Smooth muscle cell of the brain vasculature (primary cell): ENCODE measurements around the gene SKIDA1.

Experiments
- DNase-seq: peaks from one replicate; pipeline ENCODE4 v3.0.0-alpha.2; 2012; ENCODE audit warnings: low read depth, low spot score

Gene SKIDA1

GRCh38 chr10:21529032-21529910, 3.8 kb upstream of the SKIDA1 start:
- DNase-seq, result no peak

- no peak for DNase-seq
Observed at GRCh38 chr10:21528236-21529031, 3.0 kb upstream of the SKIDA1 start.

GRCh38 chr10:21527598-21528235, 2.2 kb upstream of the SKIDA1 start:
- no peak for DNase-seq

- DNase-seq, result no peak
Observed at GRCh38 chr10:21526860-21527597, 1.5 kb upstream of the SKIDA1 start.

GRCh38 chr10:21526188-21526859, 842 bp upstream of the SKIDA1 start:
- DNase-seq, result peak; percentile 79

DNA sequence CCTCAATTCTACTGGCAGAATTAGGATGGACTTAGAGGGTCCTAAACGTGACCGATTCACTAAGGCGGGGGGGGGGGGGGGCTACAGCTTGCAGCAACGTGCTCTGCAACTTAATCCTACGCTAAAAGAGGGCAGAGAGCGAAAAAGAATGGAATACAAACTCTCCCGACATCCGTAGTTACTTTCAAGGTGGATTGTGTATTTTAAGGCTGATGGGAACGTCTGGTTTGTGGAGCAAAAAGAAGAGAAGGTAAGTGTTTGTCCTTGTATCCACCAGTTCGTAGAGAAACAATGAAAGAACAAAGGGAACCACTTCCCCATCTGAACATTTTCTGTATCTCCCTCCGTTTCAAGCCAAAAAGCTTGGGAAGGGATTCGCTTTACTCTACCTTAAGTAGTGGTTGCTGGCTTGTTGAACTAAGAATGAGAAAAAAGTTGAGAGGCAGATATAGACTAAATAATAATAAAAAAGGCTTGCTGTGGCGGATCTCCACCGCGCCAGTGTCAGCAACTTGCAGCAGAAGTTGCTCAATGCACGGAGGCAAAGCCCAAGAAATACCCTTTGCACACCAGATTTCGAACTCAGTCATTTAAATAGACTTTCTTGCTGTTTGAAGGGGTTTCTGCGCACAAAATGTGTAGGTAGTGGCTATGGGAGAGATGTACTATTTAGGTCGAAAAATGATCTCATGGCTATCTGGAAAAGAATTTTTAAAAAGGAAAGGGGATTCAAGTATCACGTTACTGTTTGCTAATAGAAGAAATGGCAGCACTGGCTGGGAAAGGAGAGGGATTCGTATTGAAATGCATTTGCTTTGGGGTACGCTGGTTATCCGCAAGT, 736 bp downstream of the SKIDA1 start:
- no peak for DNase-seq

- no peak for DNase-seq
Observed at GRCh38 chr10:21524131-21524525, 1.4 kb downstream of the SKIDA1 start.

- DNase-seq, result no peak
Observed at GRCh38 chr10:21523557-21524008, 1.9 kb downstream of the SKIDA1 start.

DNA sequence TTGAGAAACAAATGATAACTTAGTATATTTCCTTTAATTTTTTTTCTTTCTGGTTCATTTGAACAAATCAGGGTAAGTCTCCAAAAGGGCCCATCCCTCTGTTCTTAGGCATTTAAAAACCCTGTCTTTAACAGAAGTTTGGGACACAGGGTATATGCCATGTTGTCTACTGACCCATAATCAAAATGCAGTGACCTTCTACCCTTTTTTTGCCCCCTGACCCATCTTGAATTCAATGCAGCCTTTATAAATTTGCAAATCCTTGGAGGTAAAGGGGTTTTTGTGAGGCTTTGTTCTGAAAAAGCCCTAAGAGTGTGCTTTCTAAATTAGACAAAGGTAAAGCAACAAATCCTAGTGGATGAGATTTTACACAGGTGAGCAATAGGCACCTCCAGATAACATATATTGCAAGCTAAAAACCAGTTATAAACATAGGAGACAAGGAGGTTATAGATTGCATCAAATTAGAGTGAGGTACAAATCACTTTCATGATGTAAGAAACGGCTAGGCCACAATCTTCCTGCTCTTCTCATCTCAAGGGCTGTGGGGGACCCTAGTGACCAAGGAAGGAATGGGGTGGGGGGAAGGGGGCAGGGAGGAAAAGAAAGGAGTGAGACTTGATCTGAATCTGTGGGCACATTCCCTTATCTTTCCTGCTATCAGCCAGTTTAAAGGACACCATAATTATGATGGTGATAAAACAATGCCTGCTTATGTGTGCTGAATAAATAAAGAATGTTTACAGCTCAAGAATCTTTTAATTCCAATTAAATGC, 2.7 kb downstream of the SKIDA1 start:
- no peak for DNase-seq

- DNase-seq, result no peak
Observed at GRCh38 chr10:21521751-21522533, 3.5 kb downstream of the SKIDA1 start.

DNA sequence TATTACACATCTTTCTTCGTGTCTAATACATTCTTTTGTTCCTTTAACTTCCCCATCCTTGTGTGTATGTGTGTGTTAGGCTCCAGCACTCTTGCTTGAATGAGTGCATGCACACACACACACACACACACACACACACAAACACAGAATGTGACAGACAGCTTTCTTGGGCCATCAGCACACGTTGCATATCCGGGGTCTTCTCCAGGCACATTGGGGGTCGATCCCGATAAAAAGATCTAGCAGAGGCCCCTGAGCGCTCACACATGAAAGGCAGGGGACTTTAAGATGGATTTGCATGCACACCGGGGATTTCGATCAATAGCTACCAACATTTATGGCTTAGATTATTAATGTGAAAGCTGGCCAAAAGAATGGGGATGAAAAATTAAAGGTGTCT, 4.5 kb downstream of the SKIDA1 start:
- DNase-seq, result no peak

DNA sequence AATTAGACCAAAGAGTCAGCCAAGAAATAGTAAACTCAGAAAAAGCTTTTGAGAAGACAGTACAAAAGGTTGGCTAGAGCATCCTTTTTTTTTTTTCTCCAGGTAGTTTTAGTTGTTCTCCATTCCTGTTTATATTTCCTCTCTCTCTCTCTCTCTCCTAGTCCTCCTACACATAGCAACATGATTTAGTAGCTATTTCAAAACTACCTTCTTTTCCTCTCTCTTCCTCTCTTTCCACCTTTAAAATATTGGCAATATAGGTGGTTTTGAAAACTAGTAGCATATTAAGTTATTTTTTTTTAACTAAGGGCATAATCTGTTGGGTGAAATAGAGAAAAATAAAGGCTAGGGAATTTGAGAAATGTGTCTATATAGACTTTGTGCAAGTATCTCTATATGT, 5.0 kb downstream of the SKIDA1 start:
- DNase-seq, result no peak

- no peak for DNase-seq
Observed at GRCh38 chr10:21519941-21520436, 5.5 kb downstream of the SKIDA1 start.

- no peak for DNase-seq
Observed at GRCh38 chr10:21519397-21519933, 6.0 kb downstream of the SKIDA1 start.

DNA sequence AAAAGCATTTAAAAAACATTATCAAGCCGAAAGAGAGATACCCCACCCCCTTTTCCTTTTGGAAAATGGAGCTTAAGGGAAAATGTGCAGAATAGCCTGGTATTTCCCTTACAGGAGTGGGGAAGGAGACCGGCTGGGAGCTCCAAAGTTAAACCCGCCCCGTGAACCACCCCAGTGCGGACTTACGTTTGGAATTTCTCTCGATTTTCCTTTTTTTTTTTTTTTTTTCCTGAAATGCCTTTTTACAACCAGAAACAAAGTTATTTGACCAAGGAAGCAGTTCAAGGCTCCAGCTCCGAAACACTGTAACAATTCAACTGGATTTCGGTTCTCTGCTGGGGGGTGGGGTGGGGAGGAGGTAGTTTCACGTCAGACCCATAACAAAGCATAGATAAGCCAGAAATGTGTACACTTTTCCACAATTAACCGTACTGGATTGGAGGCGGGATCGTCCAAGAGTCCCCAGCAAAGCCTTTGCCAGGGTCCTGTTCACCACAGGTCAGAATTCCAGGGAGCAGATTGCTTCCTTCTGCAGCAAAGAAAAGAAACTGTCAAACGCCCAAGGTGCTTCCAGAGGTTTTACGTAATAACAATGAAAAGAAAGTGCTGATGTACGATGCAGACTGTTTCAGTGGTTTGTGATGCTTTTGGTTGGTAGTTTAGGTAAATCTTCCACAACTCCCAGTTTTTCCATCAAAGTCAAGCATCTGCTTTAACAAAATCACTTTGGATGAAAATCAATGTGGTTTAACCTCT, 6.7 kb downstream of the SKIDA1 start:
- no peak for DNase-seq

DNA sequence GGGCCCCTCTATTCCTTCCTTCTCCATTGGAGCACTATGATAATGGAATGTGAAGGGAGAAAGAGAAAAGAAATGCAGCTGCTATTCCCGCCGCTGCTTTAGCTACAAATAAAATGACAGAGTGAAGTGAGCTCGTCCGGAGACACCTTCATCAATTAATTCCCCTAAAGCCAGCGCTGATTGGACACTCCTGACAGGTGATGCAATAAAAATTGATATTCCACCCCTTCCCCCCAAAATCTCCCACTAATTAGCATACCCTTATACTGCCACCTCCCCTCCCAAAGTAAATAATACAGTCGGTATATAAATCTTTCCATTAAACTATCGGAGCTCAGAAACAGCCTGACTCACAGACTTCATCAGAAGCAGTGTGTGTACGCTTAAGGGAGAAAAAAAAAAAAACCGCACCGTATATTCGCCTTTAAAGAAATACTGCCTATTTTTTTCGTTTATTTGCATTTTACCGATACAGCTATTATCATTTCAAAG, 7.3 kb downstream of the SKIDA1 start:
- no peak for DNase-seq
